Nephron (organoid): ENCODE results near the gene ELANE.
A peak's percentile ranks its signal among the peaks of the same experiment; 100 is the strongest.
"Not testable (repeated sequence)": the region's sequence is repeated elsewhere in the genome, so short reads cannot be mapped to it uniquely, and the experiment has no call there.

Experiments
- H3K27ac Mint-ChIP-seq, 3 experiments: 2 replicates each; pipeline ENCODE4 v1.8.0; 2020; ENCODE audit warnings: mixed read lengths in 3 of 3, mild to moderate bottlenecking in 2 of 3, moderate library complexity in 1 of 3
- H3K27me3 Mint-ChIP-seq: 2 replicates; pipeline ENCODE4 v1.8.0; 2021; ENCODE audit warnings: low read depth, mild to moderate bottlenecking, moderate library complexity, mixed read lengths
- H3K36me3 Mint-ChIP-seq: 2 replicates; pipeline ENCODE4 v1.8.0; 2020; ENCODE audit warnings: low read depth, mixed read lengths
- H3K4me1 Mint-ChIP-seq: 2 replicates; pipeline ENCODE4 v1.8.0; 2020; ENCODE audit warnings: mixed read lengths
- H3K4me3 Mint-ChIP-seq, 3 experiments: 2 replicates each; pipeline ENCODE4 v1.8.0; 2020; ENCODE audit warnings: mild to moderate bottlenecking in 3 of 3, mixed read lengths in 3 of 3, moderate library complexity in 2 of 3
- H3K9me3 Mint-ChIP-seq: 2 replicates; pipeline ENCODE4 v1.8.0; 2020; ENCODE audit warnings: mixed read lengths
- CTCF ChIP-seq, 3 experiments: fragments of 200-600 bp; sonication (generic); IDR thresholded peaks; one replicate each; pipeline ENCODE4 v1.5.0; 2021; ENCODE audit warnings: antibody characterized with exemption in 3 of 3; ENCODE audit not compliant: unreplicated experiment in 3 of 3

Gene ELANE

GRCh38 chr19:813219-814151 lies 38.6 kb upstream of the ELANE start:
- H3K4me1 Mint-ChIP-seq = no peaks in the 10 kb centered on the region
- peaks cover 52% of the 10 kb centered on the region for H3K36me3 Mint-ChIP-seq
- no peaks in the 10 kb centered on the region for H3K9me3 Mint-ChIP-seq

GRCh38 chr19:814152-815078 lies 37.7 kb upstream of the ELANE start:
- H3K36me3 Mint-ChIP-seq = peaks cover 50% of the 10 kb centered on the region
- no peaks in the 10 kb centered on the region for H3K9me3 Mint-ChIP-seq
- no peak overlapping the region for H3K27ac Mint-ChIP-seq
- H3K4me3 Mint-ChIP-seq = no peak overlapping the region
- no peaks in the 10 kb centered on the region for H3K4me1 Mint-ChIP-seq
- peaks cover under 1% of the 10 kb centered on the region for H3K27me3 Mint-ChIP-seq
- no peak for TF ChIP-seq CTCF (IDR thresholded peaks at IDR 0.05; ENCODE audit: unreplicated experiment in 3 of 3)

More at GRCh38 chr19:813219-814151, 38.6 kb upstream of the ELANE start:
- no peak for TF ChIP-seq CTCF (IDR thresholded peaks at IDR 0.05; ENCODE audit: unreplicated experiment in 3 of 3)
- Mint-ChIP-seq H3K4me3 (no peak overlapping the region), H3K27ac (no peak overlapping the region), H3K27me3 (no peaks in the 10 kb centered on the region)

- Mint-ChIP-seq H3K36me3 (peaks cover 42% of the 10 kb centered on the region), H3K4me1 (no peaks in the 10 kb centered on the region), H3K9me3 (no peaks in the 10 kb centered on the region), H3K27me3 (peaks cover 4% of the 10 kb centered on the region), H3K4me3 (no peak overlapping the region), H3K27ac (no peak overlapping the region)
- no peak for TF ChIP-seq CTCF (IDR thresholded peaks at IDR 0.05; ENCODE audit: unreplicated experiment in 3 of 3)
Measured at GRCh38 chr19:815079-815774, 36.9 kb upstream of the ELANE start.

- peak overlapping the region in 1 of 3 experiments; percentile 17 for H3K4me3 Mint-ChIP-seq
- peaks cover 4% of the 10 kb centered on the region for H3K27me3 Mint-ChIP-seq
- no peak for TF ChIP-seq CTCF (IDR thresholded peaks at IDR 0.05; ENCODE audit: unreplicated experiment in 3 of 3)
Measured at GRCh38 chr19:815775-816499, 36.2 kb upstream of the ELANE start.

GRCh38 chr19:816500-816857 lies 35.6 kb upstream of the ELANE start:
- Mint-ChIP-seq H3K9me3 (no peaks in the 10 kb centered on the region), H3K4me3 (peak overlapping the region in 1 of 3 experiments; percentile 17), H3K27ac (no peak overlapping the region), H3K4me1 (no peaks in the 10 kb centered on the region), H3K27me3 (peaks cover 4% of the 10 kb centered on the region), H3K36me3 (peaks cover 33% of the 10 kb centered on the region)
- no peak for TF ChIP-seq CTCF (IDR thresholded peaks at IDR 0.05; ENCODE audit: unreplicated experiment in 3 of 3)

More at GRCh38 chr19:815775-816499, 36.2 kb upstream of the ELANE start:
- H3K4me1 Mint-ChIP-seq = no peaks in the 10 kb centered on the region
- H3K9me3 Mint-ChIP-seq = no peaks in the 10 kb centered on the region
- peaks cover 37% of the 10 kb centered on the region for H3K36me3 Mint-ChIP-seq
- H3K27ac Mint-ChIP-seq = no peak overlapping the region

GRCh38 chr19:820212-820611 lies 31.9 kb upstream of the ELANE start:
- H3K27ac Mint-ChIP-seq, H3K9me3 Mint-ChIP-seq, H3K27me3 Mint-ChIP-seq, H3K4me1 Mint-ChIP-seq: not testable (repeated sequence)
- Mint-ChIP-seq H3K36me3 (peaks cover 15% of the 10 kb centered on the region), H3K4me3 (peak overlapping the region; percentile 62 to 82 (median 82))
